ENCODE data around the gene CDK6.

DNA sequence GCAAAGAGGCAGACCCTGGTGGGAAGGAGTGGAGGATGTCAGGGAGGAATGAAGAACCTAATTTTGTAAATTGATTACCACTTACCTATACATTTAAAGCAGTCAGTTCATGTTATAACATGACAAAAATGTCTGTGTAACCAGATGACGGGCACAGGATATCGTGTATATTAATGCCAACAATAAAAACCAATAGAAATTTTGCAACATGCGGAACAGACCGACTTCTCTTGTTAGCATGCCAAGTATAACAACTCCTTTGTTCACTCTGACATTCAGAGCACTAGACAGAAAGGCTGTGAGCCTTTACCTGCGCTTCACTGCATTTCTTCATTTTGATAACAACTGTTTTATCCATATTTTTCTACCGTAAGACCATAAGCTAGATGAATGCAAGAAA lies 29.9 kb downstream of the CDK6 start:
- TF ChIP-seq EZH2 (IDR thresholded peaks at IDR 0.05; ENCODE audit: insufficient read depth, poor library complexity, severe bottlenecking) (no peak), EZH2phosphoT487 (IDR thresholded peaks at IDR 0.05; ENCODE audit: insufficient read depth, low read depth) (no peak)

All from GM23248 (cell line).